GM12873 (cell line): ENCODE measurements around the gene GAL3ST3.

Experiments used
- TF ChIP-seq, protein P1 (sequence below): IDR thresholded peaks from 2 replicates; pipeline ENCODE4 v1.5.1; 2012; ENCODE audit warnings: low read depth, mild to moderate bottlenecking, moderate library complexity, low read length, control low read depth; ENCODE audit not compliant: insufficient read depth; ENCODE audit errors: missing control alignments

The GAL3ST3 gene

GRCh38 chr11:66056501-66056900 lies 7.5 kb upstream of the GAL3ST3 start:
- TF ChIP-seq, protein P1, sequence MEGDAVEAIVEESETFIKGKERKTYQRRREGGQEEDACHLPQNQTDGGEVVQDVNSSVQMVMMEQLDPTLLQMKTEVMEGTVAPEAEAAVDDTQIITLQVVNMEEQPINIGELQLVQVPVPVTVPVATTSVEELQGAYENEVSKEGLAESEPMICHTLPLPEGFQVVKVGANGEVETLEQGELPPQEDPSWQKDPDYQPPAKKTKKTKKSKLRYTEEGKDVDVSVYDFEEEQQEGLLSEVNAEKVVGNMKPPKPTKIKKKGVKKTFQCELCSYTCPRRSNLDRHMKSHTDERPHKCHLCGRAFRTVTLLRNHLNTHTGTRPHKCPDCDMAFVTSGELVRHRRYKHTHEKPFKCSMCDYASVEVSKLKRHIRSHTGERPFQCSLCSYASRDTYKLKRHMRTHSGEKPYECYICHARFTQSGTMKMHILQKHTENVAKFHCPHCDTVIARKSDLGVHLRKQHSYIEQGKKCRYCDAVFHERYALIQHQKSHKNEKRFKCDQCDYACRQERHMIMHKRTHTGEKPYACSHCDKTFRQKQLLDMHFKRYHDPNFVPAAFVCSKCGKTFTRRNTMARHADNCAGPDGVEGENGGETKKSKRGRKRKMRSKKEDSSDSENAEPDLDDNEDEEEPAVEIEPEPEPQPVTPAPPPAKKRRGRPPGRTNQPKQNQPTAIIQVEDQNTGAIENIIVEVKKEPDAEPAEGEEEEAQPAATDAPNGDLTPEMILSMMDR, result no peak

DNA sequence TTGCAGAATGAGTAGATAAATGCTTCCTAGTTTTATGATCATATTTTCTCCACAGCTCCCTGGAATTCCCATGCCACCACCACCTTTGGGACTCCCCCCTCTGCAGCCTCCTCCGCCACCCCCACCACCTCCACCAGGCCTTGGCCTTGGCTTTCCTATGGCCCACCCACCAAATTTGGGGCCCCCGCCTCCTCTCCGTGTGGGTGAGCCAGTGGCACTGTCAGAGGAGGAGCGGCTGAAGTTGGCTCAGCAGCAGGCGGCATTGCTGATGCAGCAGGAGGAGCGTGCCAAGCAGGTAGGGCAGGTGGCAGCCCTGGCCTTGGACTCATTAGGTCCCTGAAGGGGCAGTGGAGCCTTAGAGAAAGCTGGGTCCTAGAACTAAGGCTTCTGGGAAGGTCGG lies 6.1 kb upstream of the GAL3ST3 start:
- TF ChIP-seq, protein P1, result no peak

DNA sequence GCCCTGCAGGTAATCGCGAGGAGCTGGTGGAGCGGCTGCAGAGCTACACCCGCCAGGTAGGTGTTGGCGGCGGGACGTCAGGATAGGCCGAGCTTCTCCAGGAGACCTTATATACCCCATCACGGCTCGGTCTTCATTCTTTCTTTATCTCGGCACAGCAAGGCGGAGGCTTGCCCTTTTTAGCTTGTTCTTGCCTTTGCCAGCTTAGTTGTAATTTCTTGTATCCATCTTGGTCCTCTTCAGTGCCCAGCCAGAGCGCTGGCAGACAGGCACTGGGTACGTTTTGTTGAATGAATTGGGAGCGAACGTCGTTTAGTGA lies 3.7 kb upstream of the GAL3ST3 start:
- TF ChIP-seq, protein P1, result no peak

GRCh38 chr11:66051766-66052663 lies 3.1 kb upstream of the GAL3ST3 start, which contains the start of gene SF3B2:
SF3B2 (plus strand) TSS chr11:66052364; CDS start chr11:66052385, 21 bp downstream.
- TF ChIP-seq, protein P1, result no peak

GRCh38 chr11:66051371-66051765 lies 2.4 kb upstream of the GAL3ST3 start:
- TF ChIP-seq, protein P1, result no peak

DNA sequence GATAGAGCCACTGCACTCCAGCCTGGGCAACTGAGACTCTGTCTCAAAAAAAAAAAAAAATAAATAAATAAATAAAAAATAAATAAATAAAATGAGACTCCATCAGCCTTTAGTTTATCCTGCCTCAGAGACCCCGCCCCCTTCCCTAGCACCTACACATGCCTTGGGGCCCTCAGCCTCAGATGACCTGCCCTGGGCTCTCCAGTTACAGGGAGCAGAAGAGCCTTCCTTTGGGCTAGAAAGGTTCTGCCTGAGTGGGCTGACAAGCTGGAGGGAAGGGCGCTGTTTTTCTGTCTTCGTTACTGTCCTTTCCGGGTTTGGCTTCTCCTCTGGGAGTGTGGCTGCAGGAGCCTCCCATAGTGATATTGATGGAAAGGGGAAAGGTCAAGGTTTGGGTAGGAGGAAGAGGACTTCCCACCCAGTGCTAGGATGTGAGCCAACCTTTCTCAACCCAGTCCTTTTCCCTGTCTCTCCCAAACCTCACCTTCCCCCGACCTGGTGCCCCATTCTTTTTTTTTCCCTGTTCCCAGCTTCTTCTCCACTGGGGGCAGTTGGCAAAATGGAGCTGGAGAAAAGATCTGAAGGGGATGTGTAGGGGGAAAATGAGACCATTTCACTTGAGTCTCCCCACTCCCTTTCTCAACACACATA lies 1.7 kb upstream of the GAL3ST3 start:
- TF ChIP-seq, protein P1, result no peak

DNA sequence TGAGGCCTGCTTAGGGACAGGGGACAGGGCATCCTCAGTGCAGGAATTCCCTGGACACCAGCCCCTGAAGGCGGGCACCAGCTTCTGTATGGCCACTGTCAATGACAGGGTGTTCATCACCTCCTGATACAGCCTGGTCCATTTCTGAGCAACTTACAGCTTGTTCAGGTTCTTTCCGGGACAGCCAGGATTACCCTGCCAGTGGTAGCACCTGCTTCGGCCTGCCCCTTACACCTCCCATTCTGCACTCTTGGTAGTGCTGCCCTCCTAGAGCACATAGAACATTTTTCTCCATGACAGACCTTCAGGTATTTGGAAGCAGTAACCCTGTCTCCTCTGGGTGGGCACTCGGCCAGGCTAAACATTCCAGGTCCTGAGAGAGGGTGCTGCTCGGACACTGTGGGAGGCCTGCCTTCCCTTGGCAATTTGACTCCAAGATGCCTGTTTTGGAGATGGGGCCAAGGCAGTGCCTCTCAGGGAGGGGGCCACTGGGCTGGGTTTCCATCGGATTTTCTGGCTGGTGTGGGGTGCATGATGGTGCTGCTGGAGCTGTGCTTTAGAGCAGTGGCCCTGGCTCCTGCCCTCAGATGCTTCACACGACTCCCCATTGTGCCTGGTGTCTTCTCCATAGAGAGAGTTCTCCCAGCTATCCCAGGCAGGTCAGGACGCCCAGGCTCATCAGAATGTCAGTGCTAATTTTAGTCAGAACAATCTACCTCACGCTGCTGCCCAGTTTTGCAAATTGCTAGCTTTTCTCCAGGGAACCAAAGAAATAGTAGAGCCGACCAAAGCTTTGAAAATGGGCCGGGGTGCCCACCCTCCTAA lies 1.2 kb downstream of the GAL3ST3 start:
- TF ChIP-seq, protein P1, result no peak
